NCI-H69 (cell line): ENCODE results near the gene MCEE.
A peak's percentile ranks its signal among the peaks of the same experiment; 100 is the strongest.
"Not testable (repeated sequence)": the region's sequence is repeated elsewhere in the genome, so short reads cannot be mapped to it uniquely, and the experiment has no call there.

Experiments
- DNase-seq: peaks from one replicate; lab custom pipeline; 2025; lab: John Stamatoyannopoulos, UW

Gene MCEE

GRCh38 chr2:71126957-71127356, 3.1 kb downstream of the MCEE start:
- DNase-seq = no peak

- no peak for DNase-seq
Measured at GRCh38 chr2:71125506-71126294, 4.3 kb downstream of the MCEE start.

GRCh38 chr2:71122387-71123298, 7.4 kb downstream of the MCEE start:
- no peak for DNase-seq

DNA sequence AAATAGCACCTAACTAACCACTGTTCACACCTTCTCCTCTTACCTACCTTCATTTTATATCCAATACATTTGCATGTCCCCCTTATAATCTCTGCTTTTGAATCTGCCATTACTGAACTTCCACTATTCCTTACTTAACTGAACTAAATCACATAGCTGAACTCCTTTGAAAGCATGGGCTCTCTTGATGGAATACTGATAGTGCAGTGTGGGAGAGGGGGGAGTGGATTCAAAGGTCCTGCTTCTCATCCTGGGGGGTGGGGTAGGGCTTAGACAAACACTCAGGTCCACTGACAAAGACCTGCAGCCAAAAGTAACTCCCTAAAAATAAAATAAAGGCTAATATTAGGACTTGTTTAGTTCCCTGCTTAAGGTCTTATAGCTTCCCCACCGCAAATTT, 8.6 kb downstream of the MCEE start:
- DNase-seq = no peak

GRCh38 chr2:71120195-71120594, 9.8 kb downstream of the MCEE start:
- DNase-seq = no peak

GRCh38 chr2:71117063-71117462, 13.0 kb downstream of the MCEE start:
- DNase-seq = no peak

- DNase-seq = no peak
Measured at GRCh38 chr2:71113843-71114242, 16.2 kb downstream of the MCEE start.

DNA sequence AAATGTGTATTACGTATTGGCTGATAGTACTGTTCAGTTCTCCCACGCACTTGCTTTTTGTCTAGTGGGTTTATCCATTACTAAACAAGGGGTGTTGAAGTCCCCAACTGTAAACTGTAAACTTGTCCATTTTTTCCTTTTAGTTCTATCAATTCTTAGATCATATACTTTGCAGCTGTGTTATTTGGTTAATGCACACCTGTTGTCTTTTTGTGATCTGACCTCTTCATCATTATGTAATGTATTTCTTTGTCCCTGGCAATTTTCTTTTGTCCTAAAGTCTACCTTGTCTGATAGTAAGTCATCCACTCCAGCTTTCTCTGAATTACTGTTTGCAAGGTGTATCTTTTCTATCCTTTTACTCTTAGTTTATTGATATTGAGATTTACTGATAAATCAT, 21.9 kb downstream of the MCEE start:
- DNase-seq = no peak

GRCh38 chr2:71106463-71106862, 23.6 kb downstream of the MCEE start:
- DNase-seq = not testable (repeated sequence)

DNA sequence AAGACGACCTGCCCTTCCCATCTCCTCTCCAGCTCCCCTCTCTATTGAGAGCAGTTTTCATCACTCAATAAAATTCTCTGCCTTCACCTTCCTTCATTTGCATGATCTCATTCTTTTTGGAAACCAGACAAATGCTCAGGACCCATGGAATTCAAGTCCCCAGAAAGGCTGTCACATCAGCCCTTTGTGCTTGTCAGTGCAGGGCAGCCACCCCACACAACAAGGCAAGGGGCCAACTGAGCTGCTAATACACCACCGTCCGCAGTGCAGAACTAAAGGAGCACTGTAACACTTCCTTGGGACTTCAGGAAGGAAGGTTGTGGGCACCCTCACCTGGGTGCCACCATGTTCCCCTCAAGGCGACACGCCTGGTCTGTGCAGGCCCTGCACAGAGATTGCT, 26.2 kb downstream of the MCEE start:
- no peak for DNase-seq

GRCh38 chr2:71102981-71103681, 26.9 kb downstream of the MCEE start:
- no peak for DNase-seq

DNA sequence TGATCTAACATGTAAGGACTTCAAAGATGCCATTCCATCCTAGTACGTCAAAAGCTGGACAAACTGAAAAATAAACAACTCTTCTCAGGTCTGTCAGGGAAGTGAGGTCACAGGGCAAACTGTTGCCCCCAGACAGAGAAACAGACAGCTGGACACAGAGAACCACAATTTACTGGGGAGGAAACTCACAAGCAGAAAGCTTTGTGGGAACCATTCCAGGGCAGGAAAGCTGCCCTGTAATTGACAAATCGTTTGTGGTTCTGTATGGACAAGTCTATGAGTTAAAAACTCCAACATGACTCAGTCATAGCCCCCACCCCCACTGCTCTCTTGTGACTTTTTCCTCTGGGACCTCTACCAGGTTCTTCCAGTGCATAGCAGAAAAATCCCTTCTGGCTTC, 28.4 kb downstream of the MCEE start:
- no peak for DNase-seq

DNA sequence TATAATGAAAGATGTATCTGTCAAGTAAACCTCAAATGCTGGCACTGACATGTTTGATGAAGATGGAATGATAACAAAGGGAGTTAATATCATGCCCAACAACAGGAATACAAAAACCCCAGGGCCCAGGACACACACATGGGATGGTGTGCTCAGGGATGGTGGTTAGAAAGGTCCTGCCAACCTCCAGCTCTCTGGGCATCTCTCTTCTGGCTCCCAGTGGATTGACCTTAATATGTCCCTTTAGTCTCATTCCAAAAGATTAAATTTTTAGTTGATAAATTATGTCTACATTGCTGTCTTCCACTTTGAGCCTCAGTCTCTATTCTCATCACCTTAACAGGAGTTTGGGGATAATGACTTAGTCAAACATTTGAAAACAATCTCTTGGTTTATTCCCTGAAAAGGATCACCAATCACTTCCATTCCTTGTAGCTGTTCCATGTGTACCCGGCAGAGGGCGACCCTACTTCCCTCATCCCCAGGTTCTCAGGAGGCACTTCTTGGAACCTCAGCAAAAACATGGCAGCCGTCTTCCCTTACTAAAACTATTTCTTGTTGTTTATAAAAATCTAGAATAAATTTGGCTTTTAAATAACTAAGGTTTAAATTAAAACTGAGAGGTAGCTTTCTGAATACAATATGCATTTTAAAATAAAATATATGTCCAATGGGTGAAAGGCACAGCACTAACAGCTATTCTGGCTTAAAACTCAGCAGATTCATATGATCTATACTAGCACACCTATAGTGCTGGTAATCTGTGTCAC, 29.6 kb downstream of the MCEE start:
- peak; percentile 59 for DNase-seq

DNA sequence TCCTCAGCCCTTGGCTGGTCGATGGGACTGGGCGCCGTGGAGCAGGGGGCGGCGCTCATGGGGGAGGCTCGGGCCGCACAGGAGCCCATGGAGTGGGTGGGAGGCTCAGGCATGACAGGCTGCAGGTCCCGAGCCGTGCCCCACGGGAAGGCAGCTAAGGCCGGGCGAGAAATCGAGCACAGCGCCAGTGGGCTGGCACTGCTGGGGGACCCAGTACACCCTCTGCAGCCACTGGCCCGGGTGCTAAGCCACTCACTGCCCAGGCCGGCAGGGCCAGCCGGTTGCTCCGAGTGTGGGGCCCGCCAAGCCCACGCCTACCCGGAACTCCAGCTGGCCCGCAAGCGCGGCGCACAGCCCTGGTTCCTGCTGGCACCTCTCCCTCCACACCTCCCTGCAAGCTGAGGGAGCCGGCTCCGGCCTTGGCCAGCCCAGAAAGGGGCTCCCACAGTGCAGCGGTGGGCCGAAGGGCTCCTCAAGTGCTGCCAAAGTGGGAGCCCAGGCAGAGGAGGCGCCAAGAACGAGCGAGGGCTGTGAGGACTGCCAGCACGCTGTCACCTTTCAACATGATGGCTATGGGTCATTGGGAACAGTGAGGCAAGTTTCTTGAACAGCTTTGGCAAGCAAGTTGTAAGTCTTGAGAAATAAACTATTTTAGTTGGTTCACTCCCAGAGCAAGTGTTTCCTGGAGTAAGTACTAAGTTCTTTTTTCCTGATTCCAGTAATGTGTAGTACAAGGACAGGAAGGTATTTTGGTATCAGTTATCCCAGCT, 37.4 kb downstream of the MCEE start:
- not testable (repeated sequence) for DNase-seq

GRCh38 chr2:71091808-71092207, 38.2 kb downstream of the MCEE start:
- DNase-seq = not testable (repeated sequence)

DNA sequence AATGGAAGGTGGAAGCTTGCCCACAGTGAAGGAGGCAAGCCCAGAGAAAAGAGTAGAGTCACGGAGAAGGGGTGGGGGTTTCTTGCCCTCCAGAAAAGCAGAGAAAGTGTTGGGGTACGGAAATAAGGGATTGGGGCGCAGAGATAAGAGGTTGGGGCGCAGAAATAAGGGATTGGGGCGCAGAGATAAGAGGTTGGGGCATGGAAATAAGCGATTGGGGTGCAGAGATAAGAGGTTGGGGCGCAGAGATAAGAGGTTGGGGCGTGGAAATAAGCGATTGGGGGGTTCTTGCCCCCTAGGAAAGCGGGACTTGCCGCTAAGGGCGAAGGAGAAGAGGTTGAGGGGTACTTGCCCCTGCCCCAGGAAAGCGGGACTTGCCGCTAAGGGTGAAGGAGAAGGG, 40.6 kb downstream of the MCEE start:
- DNase-seq = not testable (repeated sequence)

GRCh38 chr2:71085325-71086003, 44.6 kb downstream of the MCEE start:
- peak; percentile 61 for DNase-seq

DNA sequence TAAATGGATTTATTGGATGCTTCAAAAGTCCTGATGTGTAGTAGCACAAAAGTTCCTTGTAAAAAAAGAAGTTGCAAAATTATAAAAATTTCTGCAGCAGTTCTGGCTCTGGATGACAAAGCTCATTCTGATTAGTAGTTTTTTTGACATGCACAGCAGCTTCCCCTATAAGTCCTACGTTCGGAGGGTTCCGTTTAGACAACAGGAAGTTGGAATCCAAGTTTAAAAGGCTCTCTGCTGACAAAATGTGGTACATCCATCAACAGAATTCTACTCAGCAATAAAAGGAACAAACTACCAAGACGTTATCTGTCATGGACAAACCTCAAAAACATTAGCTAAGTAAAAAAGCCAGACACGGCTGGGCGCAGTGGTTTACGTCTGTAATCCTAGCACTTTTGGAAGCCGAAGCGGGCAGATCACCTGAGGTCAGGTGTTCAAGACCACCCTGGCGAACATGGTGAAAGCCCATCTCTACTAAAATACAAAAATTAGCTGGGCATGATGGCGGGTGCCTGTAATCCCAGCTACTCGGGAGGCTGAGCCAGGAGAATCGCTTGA, 46.2 kb downstream of the MCEE start:
- DNase-seq = not testable (repeated sequence)

- not testable (repeated sequence) for DNase-seq
Measured at GRCh38 chr2:71083297-71083696, 46.7 kb downstream of the MCEE start.
